Measurements from ENCODE around the gene KCNJ15. TPM values are rescaled to one million over a fixed set of nuclear protein-coding genes. Genes with fewer than 3 reads are reported as not detected.
"Not testable (repeated sequence)": the region's sequence is repeated elsewhere in the genome, so short reads cannot be mapped to it uniquely, and the experiment has no call there.

KCNJ15 gene
- total RNA-seq, 4 donors from 2014 or later, result 4.6 to 9.2 (median 6.5) TPM

- Histone ChIP-seq H3K9me3 (peaks cover 13% of the 10 kb centered on the region), H3K27me3 (no peaks in the 10 kb centered on the region), H3K27ac (no peak overlapping the region), H3K36me3 (no peaks in the 10 kb centered on the region), H3K4me1 (no peaks in the 10 kb centered on the region), H3K4me3 (no peak overlapping the region)
- 98% methylated on average over 3 of the region's 3 CpGs for WGBS
- TF ChIP-seq POLR2AphosphoS5 (IDR thresholded peaks at IDR 0.05) (no peak), EP300 (IDR thresholded peaks at IDR 0.05) (no peak), CTCF (IDR thresholded peaks at IDR 0.05) (no peak), POLR2A (IDR thresholded peaks at IDR 0.05) (no peak)
- DNase-seq (ENCODE audit: low spot score in 2 of 2), result no peak
These were observed 28.3 kb upstream of the KCNJ15 start for GRCh38 chr21:38228537-38228936.

GRCh38 chr21:38229260-38229877 is 27.4 kb upstream of the KCNJ15 start:
- Histone ChIP-seq H3K4me1 (peaks cover 7% of the 10 kb centered on the region), H3K27me3 (no peaks in the 10 kb centered on the region), H3K36me3 (no peaks in the 10 kb centered on the region), H3K4me3 (no peak overlapping the region), H3K27ac (no peak overlapping the region), H3K9me3 (peaks cover 13% of the 10 kb centered on the region)
- TF ChIP-seq CTCF (IDR thresholded peaks at IDR 0.05) (no peak), POLR2AphosphoS5 (IDR thresholded peaks at IDR 0.05) (no peak), EP300 (IDR thresholded peaks at IDR 0.05) (no peak), POLR2A (IDR thresholded peaks at IDR 0.05) (no peak)
- no peak for DNase-seq (ENCODE audit: low spot score in 2 of 2)
- 88% methylated on average over 9 of the region's 9 CpGs for WGBS

- WGBS, result 42% methylated on average over 6 of the region's 6 CpGs
- H3K27ac ChIP-seq, result peak overlapping the region; percentile 74
- peak in 1 of 3 donors; percentile 59 for TF ChIP-seq POLR2AphosphoS5 (IDR thresholded peaks at IDR 0.05)
- TF ChIP-seq EP300 (IDR thresholded peaks at IDR 0.05), result no peak
- H3K4me1 ChIP-seq, result peaks cover 13% of the 10 kb centered on the region
- no peak for DNase-seq (ENCODE audit: low spot score in 2 of 2)
- H3K9me3 ChIP-seq, result no peaks in the 10 kb centered on the region
- no peaks in the 10 kb centered on the region for H3K36me3 ChIP-seq
- H3K27me3 ChIP-seq, result no peaks in the 10 kb centered on the region
- no peak overlapping the region for H3K4me3 ChIP-seq
These were observed 22.2 kb upstream of the KCNJ15 start for GRCh38 chr21:38234395-38235142.

GRCh38 chr21:38235251-38235650 is 21.5 kb upstream of the KCNJ15 start:
- not testable (repeated sequence) for H3K9me3 ChIP-seq; H3K36me3 ChIP-seq; DNase-seq (ENCODE audit: low spot score in 2 of 2); H3K27me3 ChIP-seq; H3K4me3 ChIP-seq
- Histone ChIP-seq H3K4me1 (peaks cover 17% of the 10 kb centered on the region), H3K27ac (peak overlapping the region; percentile 28)
- 59% methylated on average over 9 of the region's 9 CpGs for WGBS

GRCh38 chr21:38236232-38236631 is 20.6 kb upstream of the KCNJ15 start:
- Histone ChIP-seq H3K9me3 (no peaks in the 10 kb centered on the region), H3K27ac (no peak overlapping the region), H3K27me3 (no peaks in the 10 kb centered on the region), H3K36me3 (no peaks in the 10 kb centered on the region), H3K4me1 (peaks cover 24% of the 10 kb centered on the region), H3K4me3 (no peak overlapping the region)
- DNase-seq (ENCODE audit: low spot score in 2 of 2), result no peak
- WGBS, result 66% methylated on average over 2 of the region's 2 CpGs
- TF ChIP-seq CTCF (IDR thresholded peaks at IDR 0.05) (no peak), POLR2A (IDR thresholded peaks at IDR 0.05) (no peak), POLR2AphosphoS5 (IDR thresholded peaks at IDR 0.05) (no peak), EP300 (IDR thresholded peaks at IDR 0.05) (no peak)

GRCh38 chr21:38239672-38240071 is 17.1 kb upstream of the KCNJ15 start:
- H3K4me1 ChIP-seq, result peaks cover 29% of the 10 kb centered on the region
- WGBS, result 75% methylated on average over 4 of the region's 4 CpGs
- no peak overlapping the region for H3K27ac ChIP-seq
- H3K4me3 ChIP-seq, result no peak overlapping the region
- no peaks in the 10 kb centered on the region for H3K36me3 ChIP-seq
- TF ChIP-seq EP300 (IDR thresholded peaks at IDR 0.05) (no peak), POLR2A (IDR thresholded peaks at IDR 0.05) (no peak), POLR2AphosphoS5 (IDR thresholded peaks at IDR 0.05) (no peak), CTCF (IDR thresholded peaks at IDR 0.05) (no peak)
- no peak for DNase-seq (ENCODE audit: low spot score in 2 of 2)
- no peaks in the 10 kb centered on the region for H3K27me3 ChIP-seq
- H3K9me3 ChIP-seq, result no peaks in the 10 kb centered on the region
